HG02588 (cell line): Measurements from ENCODE around the gene CDK5RAP3.
"Not testable (repeated sequence)": the region's sequence is repeated elsewhere in the genome, so short reads cannot be mapped to it uniquely, and the experiment has no call there.

Experiments used
- ATAC-seq: cut with Tn5 transposase; IDR thresholded peaks from one replicate; pipeline ENCODE4 v1.9.1; 2021; ENCODE audit warnings: mild to moderate bottlenecking, moderate library complexity; ENCODE audit not compliant: unreplicated experiment

Gene CDK5RAP3

GRCh38 chr17:47973541-47973940 is 2.6 kb downstream of the CDK5RAP3 start:
- ATAC-seq, result no peak

DNA sequence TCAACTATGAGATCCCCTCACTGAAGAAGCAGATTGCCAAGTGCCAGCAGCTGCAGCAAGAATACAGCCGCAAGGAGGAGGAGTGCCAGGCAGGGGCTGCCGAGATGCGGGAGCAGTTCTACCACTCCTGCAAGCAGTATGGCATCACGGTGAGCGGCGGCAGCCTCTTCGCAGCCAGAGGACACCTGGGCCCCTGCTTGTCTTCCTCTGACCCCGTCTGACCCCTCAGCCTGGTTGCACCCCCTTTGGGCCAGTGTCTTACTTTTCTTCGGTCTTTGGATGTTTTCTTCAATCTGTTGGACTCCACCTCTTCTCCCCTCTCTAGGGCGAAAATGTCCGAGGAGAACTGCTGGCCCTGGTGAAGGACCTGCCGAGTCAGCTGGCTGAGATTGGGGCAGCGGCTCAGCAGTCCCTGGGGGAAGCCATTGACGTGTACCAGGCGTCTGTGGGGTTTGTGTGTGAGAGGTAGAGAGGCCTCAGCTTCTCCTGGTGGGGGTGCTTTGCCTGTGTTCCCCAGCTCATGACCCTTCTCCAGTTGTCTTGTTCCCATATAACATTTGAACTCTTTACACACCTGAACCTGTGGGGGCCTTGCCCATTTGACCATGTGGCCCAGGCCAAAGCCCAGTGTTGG is 4.4 kb downstream of the CDK5RAP3 start:
- no peak for ATAC-seq

DNA sequence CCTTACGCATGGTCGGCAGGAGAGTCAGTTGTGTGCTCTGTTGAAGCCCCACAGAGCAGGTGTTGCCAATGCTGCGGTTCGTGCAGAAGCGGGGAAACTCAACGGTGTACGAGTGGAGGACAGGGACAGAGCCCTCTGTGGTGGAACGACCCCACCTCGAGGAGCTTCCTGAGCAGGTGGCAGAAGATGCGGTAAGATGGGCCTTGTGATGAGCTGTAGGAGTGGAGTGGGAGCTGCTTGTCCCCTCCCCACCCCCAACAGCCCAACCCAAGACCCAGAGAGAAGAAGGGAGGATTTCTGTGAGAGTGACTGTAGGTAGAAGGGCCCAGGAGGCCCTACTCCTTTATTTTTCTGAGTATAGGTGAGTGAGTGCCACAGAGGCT is 4.9 kb downstream of the CDK5RAP3 start:
- ATAC-seq, result no peak

GRCh38 chr17:47978324-47978723 is 7.4 kb downstream of the CDK5RAP3 start:
- no peak for ATAC-seq

DNA sequence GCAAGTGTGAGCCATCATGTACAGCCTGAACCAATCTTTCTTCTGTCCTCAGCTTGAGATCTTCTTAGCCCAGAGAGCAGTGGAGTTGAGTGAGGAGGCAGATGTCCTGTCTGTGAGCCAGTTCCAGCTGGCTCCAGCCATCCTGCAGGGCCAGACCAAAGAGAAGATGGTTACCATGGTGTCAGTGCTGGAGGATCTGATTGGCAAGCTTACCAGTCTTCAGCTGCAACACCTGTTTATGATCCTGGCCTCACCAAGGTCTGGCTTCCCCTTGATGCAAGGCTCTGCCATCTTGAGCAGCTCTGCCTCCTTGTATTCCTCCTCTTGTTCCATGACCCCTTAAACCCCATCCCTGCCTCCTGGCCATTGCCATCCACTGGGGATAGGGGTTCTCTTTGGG is 9.6 kb downstream of the CDK5RAP3 start:
- no peak for ATAC-seq

GRCh38 chr17:47981462-47981861 is 10.5 kb downstream of the CDK5RAP3 start:
- ATAC-seq, result no peak

- ATAC-seq, result no peak
These were observed 11.2 kb downstream of the CDK5RAP3 start for GRCh38 chr17:47982091-47982617.

GRCh38 chr17:47982645-47983390 is 11.9 kb downstream of the CDK5RAP3 start:
- ATAC-seq, result no peak

- ATAC-seq, result no peak
These were observed 12.7 kb downstream of the CDK5RAP3 start for GRCh38 chr17:47983492-47984223.

GRCh38 chr17:47986520-47986919 is 15.6 kb downstream of the CDK5RAP3 start:
- no peak for ATAC-seq

DNA sequence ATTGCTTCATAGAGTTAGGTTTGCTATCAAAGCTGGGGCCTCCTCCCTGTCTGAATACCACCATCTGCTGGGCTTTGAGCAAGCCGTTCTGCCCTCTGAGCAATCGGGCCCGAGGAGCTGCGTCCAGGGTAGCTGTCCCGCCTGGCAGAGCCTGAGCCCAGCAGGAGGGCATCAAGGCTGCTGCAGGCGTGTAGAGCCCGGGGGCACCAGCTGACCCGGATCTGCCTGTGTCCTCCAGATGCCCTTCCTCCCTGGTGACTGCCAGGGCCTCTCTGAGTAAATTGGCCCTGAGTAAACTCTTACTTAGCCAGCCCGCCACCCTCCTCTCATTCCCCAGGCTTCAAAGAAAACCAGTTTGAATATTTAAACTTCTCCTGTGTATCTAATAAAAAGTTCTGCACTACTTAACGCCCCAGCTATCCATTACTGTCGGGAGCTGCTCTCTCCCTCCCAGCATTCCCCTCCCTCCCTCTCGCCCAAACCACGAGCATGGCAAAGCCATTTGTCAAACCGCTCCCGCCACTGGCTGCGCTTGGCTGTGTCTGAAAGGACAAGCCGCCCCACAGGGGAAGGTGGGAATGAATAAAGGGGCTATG is 16.4 kb downstream of the CDK5RAP3 start:
- no peak for ATAC-seq

DNA sequence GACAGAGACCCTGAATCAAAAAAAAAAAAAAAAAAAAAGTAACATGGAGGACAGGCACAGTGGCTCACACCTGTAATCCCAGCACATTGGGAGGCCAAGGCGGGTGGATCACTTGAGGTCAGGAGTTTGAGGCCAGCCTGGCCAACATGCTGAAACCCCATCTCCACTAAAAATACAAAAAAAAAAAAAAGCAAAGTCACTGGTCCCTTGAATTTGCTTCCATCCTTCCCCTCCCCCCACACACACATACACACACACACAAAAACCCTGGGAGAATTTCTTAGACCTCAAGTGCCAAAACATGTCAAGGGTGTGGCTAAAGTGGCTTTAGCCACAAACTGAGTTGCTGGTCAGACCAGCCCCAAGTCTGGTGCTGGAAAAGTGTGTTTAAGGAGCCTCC is 17.5 kb downstream of the CDK5RAP3 start:
- not testable (repeated sequence) for ATAC-seq

DNA sequence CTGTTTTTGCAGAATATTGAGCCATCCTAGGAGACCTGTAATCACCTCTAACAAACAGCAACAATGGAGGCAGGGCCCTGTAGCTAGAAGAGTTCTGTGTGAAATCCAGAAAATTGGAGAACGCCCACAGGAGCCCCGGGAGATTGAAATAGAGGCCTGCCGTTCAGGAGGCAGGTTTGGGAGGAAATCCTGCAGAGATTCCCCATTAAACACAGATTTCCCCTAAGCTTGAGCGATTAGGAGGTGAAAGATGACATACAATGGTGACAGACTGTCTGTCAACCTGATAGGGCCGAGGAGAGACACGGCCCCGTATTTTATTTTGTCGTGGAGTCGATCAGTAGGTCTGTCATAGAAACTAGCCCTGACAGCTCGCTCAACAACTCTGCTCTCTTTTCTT is 18.2 kb downstream of the CDK5RAP3 start:
- no peak for ATAC-seq

DNA sequence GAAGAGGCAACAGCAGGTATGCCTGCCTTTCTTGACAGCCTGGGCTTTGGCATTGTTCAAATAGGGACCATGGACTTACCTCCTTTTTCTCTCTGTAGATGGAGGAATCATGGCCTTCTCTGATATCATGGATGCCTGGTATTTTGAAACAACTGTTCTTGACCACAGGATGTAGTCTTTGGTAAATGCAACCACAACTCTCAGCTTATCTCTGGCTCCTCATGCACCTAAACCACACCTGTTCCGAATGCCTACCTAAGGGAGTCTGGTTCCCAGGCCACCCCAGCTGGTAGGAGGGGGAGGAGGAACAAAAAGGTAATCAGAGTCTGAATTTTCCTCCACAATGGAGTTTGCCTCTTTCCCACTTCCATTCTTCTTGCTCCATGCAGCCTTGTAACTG is 18.8 kb downstream of the CDK5RAP3 start:
- no peak for ATAC-seq

DNA sequence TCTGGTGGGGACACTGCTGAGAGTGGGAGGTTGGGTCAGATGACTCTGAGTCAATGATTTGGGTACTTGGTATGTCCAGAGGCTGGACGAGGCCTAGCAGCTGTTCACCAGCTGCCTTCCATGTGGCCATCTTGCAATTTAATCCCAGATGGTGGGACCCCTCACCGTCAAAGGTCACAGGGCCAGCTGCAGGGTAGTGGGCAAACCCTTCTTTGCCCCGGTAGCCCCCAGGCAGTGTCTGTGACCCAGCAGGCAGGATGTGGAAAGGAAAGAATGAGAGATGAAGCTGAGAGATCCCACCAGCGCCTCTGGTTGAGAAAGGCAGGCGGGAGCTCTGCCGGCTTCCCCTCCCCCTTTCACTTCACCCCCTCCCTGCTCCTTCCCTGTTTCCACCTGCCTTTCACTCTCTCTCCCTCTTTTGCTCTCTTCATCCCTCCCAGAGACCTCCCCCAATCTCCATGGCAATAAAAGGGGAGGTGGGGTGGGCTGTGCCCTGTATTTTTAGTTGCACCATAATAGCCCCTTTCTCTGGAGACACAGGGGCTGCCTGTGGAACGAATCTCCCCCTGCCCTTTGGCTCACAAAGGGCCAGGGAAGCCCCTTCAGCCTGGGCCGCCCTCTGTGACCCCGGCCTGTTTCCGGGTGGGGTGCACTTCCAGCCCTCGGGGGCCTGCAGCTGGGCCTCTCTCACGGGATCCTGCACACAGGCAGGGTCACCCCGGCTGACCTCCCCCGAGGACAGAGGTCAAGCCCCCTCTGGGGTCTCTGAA is 20.2 kb downstream of the CDK5RAP3 start:
- ATAC-seq, result no peak

- no peak for ATAC-seq
These were observed 21.3 kb downstream of the CDK5RAP3 start for GRCh38 chr17:47992216-47992615.

DNA sequence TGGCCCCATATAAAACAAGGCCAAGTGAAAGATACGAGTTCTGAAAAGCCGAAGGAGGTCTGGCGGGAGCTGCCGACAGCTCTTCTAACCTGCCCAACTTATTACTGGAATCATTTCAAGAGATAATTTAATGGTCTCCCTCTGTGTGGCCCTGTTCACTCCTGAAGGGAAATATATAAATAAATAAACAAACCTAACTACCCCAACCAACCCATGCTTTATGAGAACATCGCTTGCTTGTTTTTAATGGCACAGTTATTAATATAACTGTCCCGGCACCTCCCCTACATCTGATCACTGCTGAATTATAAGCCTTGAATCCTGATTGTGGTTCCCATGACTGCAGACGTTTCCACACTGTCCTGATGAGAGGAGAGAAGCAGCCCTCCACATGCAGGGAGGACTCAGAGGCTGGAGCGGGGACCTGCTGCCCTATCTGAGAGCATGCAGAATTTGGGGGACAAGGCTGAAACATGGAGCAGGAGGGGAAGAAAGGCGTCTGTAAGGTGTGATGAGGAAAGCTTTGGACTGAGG is 22.2 kb downstream of the CDK5RAP3 start:
- no peak for ATAC-seq

DNA sequence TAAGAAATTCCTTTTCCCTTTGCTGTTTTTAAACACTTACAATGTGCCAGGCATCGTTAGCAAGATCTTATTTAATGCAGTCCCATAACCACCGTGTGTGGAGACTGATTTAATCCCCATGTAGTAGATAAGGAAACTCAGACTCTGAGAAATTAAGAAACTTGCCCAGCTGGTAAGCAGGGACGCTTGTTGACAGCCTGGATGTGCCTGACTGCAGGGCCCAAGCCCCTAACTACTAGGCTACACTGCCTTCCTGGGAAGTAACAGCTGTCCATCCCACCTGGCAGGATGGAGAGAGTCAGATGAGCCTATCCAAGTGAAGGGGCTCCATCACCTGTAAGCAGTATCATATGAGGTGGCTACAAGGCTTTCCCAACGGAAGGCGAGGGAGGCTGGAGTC is 23.1 kb downstream of the CDK5RAP3 start:
- ATAC-seq, result no peak

GRCh38 chr17:47994724-47995123 is 23.8 kb downstream of the CDK5RAP3 start:
- ATAC-seq, result no peak

DNA sequence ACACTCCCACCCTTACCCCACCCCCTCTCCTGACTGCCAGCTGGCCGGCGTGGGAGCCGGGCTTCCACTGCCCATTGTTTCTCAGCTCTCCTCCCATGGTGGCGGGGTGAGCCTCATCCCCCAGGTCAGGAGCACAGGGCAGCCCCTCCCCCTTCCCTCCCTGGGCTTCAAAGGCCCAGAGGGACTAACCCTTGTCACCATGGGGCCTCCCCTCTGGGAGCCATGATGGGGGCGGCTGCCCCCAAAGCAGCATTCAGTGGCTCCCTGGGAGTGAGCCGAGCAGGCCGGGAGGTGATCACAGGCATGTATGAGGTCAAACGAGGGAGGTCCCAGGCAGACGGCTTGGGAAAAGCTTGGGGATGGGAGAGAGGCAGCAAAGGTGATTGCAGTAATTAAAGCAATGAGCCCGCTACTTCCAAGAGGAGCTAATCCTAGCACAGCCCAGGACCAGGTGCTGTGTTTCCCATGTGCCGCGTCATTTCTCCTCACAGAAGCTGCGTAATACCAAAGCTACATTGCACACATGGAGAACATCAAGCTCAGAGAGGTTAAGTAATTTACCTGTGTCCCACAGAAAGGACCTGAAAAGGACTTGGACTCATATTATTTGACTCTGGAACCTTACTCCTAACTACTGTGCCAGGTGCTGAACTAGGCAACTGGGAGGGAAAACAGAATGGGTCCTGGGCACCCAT is 24.5 kb downstream of the CDK5RAP3 start:
- no peak for ATAC-seq
